Measurements from ENCODE around the gene IRX4.

GRCh38 chr5:1850324-1851154 is 32.2 kb downstream of the IRX4 start:
- TF ChIP-seq CHD1 (IDR thresholded peaks at IDR 0.05; ENCODE audit: low read depth, low read length) (no peak), RAD21 (IDR thresholded peaks at IDR 0.05; ENCODE audit: low read length) (no peak), CTCF (conservative IDR thresholded peaks at IDR 0.05; ENCODE audit: low read depth, low read length) (no peak), BHLHE40 (IDR thresholded peaks at IDR 0.05; ENCODE audit: low read depth, low read length) (no peak), POLR2A (IDR thresholded peaks at IDR 0.05; ENCODE audit: low read depth, low read length) (no peak)
